HEK293T (cell line): Measurements from ENCODE around the gene CA10.

Source experiments
- ARNT ChIP-seq: fragments of 450-650 bp; IDR thresholded peaks from 2 replicates; pipeline ENCODE4 v1.6.1; 2017; ENCODE audit warnings: mild to moderate bottlenecking
- FOXK2 ChIP-seq: fragments of 450-650 bp; IDR thresholded peaks from 2 replicates; pipeline ENCODE4 v1.6.1; 2016; ENCODE audit warnings: mild to moderate bottlenecking
- FOXM1 ChIP-seq: fragments of 450-650 bp; IDR thresholded peaks from 2 replicates; pipeline ENCODE4 v1.6.1; 2017; ENCODE audit warnings: mild to moderate bottlenecking, borderline replicate concordance
- HDGF ChIP-seq: fragments of 450-650 bp; IDR thresholded peaks from 2 replicates; pipeline ENCODE4 v1.6.1; 2017; ENCODE audit warnings: antibody characterized with exemption, borderline replicate concordance
- L3MBTL2 ChIP-seq: fragments of 450-650 bp; conservative IDR thresholded peaks from 2 replicates; pipeline ENCODE4 v1.6.1; 2016; ENCODE audit warnings: mild to moderate bottlenecking
- LEF1 ChIP-seq: fragments of 450-650 bp; IDR thresholded peaks from 2 replicates; pipeline ENCODE4 v1.6.1; 2017; ENCODE audit warnings: mild to moderate bottlenecking, borderline replicate concordance
- SP1 ChIP-seq: fragments of 450-650 bp; IDR thresholded peaks from 2 replicates; pipeline ENCODE4 v1.6.1; 2017
- SUZ12 ChIP-seq: fragments of 450-650 bp; IDR thresholded peaks from 2 replicates; pipeline ENCODE4 v1.6.1; 2016; ENCODE audit warnings: mild to moderate bottlenecking
- TARDBP ChIP-seq: fragments of 450-650 bp; IDR thresholded peaks from 2 replicates; pipeline ENCODE4 v1.6.1; 2016
- ZNF384 ChIP-seq: fragments of 450-650 bp; IDR thresholded peaks from 2 replicates; pipeline ENCODE4 v1.6.1; 2016
- TF ChIP-seq, protein P1 (sequence below): fragments of 450-650 bp; IDR thresholded peaks from 2 replicates; pipeline ENCODE4 v1.6.1; 2016

DNA sequence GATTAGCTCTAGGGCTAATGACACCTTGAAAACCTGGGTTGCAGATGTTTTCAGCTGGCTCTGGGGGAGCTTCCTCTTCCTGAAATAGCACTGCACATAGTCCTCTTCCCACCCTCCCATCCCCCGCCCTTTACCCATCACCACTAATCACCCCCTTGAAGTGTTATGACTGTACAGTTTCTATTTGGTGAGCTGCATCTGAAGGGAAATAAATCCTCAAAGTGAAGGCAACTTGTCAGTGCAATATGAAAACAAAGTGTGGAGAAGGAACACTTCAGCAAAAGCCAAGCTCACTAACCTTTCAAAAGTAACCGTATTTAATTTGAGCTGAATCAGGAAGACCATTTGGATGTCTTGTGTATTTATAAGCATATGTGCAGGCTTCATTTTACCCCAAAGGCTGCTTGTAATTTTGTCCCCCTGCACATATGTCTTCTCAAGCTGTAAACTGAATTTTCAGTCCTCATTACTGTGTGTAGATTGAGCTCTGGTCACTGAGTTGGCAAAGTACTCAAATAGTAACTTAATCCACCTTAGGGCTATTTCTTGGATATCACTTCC lies 44.1 kb upstream of the CA10 start:
- no peak for TF ChIP-seq FOXK2
- TF ChIP-seq HDGF = no peak
- TF ChIP-seq, protein P1, sequence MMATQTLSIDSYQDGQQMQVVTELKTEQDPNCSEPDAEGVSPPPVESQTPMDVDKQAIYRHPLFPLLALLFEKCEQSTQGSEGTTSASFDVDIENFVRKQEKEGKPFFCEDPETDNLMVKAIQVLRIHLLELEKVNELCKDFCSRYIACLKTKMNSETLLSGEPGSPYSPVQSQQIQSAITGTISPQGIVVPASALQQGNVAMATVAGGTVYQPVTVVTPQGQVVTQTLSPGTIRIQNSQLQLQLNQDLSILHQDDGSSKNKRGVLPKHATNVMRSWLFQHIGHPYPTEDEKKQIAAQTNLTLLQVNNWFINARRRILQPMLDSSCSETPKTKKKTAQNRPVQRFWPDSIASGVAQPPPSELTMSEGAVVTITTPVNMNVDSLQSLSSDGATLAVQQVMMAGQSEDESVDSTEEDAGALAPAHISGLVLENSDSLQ = no peak
- TF ChIP-seq ARNT = no peak
- TF ChIP-seq L3MBTL2 = no peak
- no peak for TF ChIP-seq SP1
- no peak for TF ChIP-seq ZNF384
- no peak for TF ChIP-seq FOXM1
- TF ChIP-seq TARDBP = no peak
- no peak for TF ChIP-seq LEF1
- no peak for TF ChIP-seq SUZ12
